Measurements from ENCODE around the gene ERCC4.

The ERCC4 gene

DNA sequence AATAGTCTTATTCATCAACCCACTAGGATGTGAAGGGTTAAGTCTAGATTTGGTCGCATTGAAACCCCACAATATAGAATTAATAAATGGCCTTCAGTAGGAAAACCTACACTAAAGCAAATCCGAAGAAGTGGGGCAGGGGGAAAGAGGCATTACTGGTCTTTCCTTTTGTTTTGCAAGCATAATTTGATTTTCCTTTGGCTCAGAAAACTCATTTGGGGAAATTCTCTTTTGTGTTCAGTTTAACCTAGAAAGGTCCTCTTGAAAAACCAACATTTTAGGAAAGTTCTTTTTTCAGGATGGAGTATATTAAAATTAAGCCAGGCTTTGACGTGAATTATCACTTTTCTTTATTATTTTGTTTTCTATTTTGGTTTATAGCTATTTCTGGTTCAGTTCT is 31.7 kb downstream of the ERCC4 start:
- no peak for DNase-seq

DNA sequence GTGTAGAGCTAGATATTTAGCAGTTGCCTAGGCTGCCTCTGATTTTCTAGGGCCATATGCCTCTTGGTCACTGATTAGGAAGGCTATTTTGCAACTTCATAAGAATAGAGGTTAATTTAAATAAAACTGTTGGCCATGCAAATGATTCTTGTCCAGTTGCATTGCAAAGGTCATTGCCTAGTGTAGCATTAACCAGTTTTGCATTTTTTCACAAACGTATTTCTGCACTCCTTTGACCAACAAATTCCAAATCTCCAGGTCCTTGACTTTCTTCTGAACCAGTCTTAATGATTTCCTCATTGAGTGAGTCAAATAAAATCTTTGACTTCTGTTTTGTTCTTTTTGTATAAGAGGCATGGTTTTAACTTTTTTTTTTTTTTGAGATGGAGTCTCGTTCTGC is 33.5 kb downstream of the ERCC4 start:
- DNase-seq: no peak

- no peak for DNase-seq
These were observed 36.8 kb downstream of the ERCC4 start for GRCh38 chr16:13956635-13957196.

GRCh38 chr16:13957197-13958078 is 37.5 kb downstream of the ERCC4 start:
- peak; percentile 63 for DNase-seq

DNA sequence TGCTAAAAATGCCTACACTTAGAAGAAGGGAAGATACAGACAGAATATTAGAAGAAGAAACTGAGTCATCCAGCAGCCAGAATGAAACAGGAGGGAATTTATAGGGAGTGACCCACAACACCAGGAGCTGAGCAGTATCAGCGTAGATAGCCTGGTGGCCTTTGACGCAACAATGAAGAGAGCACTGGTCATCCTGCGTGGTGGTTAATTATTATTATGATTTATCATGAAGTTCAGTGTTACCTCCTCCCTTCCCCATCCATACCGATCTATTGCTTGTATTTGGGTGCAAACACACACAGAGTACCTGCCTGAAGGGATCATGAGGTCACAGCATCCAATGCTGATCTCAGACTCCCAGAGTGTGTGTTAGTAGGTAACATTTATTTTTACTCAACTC is 38.5 kb downstream of the ERCC4 start:
- DNase-seq: no peak

DNA sequence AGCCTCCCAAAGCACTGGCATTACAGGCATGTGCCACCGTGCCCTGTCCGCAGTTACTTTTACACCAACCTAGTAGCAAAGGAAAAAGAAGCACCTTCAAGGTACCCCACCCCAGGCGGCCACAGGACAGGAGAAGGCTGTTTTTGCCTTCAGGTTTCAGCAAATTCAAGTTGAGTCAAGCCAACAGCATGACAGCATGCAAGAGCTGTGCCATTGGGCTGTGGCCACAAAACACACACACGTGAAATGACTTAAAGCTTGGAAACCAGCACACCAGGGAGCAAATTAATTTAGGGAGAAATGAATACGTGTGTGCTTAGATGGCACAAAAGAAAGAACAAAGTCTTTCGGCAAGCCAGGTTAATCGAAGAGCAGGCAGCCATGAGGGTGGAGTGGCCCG is 39.7 kb downstream of the ERCC4 start:
- no peak for DNase-seq

- DNase-seq: no peak
These were observed 41.3 kb downstream of the ERCC4 start for GRCh38 chr16:13961099-13961811.

DNA sequence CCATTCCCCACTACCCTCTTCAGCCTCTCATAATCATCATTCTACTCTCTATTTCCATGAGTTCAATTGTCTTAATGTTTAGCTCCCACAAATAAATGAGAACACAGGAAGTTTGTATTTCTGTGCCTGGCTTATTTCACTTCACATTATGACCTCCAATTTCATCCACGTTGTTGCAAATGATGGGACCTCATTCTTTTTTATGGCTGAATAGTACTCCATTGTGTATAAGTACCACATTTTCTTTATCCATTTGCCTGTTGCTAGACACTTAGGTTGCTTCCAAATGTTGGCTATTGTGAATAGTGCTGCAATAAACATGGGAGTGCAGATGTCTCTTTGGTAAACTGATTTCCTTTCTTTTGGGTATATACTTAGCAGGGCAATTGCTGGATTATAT is 42.3 kb downstream of the ERCC4 start:
- no peak for DNase-seq

GRCh38 chr16:13968835-13969234 is 48.9 kb downstream of the ERCC4 start:
- DNase-seq: no peak

GRCh38 chr16:13969711-13970110 is 49.8 kb downstream of the ERCC4 start:
- no peak for DNase-seq

DNA sequence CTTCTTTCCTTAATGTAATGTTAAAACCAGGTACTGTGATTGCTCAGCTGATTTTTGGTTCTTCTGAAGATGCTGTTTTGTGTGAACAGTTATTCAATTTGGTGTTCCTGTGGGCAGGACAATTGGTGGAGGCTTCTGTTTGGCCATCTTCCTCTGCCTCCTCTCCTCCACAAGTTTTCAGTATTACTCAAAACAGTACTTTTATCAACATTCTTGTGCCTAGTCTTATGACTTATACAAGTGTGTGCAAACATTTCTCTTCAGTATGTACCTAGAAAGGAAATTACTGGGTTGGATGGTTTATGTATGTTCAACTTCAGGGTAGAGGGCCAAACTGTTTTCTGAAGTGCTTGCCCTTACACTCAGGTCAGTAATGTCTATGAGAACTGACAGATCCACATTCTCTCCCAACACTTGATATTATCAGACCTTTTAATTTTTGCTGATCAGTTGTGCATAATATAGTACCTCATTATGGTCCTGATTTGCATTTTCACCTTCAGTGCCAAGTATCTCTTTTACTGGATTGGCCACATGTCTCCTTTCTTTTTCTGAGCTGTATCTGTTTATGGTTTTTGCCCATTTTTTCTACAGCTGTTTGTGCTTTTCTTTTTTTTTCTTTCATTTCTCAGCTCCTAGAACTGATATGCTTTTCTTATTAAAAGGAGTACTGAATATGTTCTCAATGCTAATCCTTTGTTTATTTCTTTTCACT is 50.9 kb downstream of the ERCC4 start:
- DNase-seq: no peak

DNA sequence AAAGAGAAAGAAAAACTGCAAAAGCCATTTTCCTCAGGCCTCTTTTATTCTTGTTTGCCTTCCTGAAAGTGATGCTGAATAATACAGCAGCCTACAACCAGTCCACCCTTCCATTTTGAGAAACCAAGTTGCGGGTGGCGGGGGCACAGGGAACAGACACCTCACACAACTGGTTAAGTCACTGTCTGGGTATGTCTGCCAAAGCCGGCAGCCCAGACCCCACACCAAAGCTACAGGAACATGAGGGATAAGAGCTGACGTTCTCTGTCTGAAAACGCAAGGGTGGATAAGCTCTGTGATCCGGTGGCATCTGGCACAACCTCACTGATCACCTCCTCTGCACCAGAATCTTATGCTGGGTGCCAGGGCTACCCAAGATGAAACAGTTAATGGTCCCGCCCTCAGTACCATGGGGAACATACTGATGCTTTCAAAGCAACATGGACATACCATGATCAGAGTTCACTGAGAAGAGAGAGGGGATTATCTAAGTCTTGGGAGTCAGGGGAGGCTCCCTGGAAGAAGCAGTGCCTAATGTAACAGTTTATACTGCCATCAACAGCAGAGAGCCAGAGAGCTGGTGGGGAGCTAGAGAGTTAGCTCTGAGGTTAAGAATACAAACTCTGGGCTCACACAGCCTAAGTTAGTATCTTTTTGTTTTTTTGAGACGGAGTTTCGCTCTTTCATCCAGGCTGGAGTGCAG is 53.5 kb downstream of the ERCC4 start:
- no peak for DNase-seq

DNA sequence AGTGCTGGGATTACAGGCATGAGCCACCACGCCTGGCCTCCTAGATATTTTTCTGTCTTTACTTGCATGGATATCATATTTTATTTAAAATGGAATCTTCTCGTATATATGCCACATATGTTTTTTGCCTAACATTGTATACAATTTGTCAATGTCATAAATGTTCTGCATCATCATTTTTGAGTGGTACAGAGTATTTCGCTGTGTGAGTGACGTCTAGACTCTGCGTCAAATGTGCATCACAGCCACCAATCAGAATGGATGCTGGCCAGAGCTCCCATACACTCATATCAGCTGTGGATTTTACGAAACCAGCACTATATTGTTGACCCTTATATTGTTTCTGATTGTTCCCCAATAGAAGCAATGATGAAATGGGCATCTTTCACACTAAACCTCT is 57.2 kb downstream of the ERCC4 start:
- DNase-seq: no peak

DNA sequence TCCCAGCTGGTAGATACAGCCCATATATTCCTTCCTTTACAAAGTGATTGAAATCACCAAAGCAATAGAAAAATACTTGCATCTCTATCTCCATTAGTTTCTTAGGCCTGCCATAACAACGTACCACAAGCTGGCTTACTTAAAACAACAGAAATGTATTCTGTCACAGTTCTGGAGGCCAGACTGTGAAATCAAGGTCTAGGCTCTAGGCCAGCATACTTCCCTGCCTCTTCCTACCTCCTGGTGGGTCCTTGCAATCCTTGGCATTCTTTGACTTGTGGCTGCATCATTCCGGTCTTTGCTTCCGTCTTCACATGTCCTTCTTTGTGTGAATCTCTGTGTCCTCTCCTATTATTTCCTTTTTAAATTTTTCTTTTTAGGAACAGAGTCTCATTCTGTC is 62.5 kb downstream of the ERCC4 start:
- no peak for DNase-seq

GRCh38 chr16:13983625-13984024 is 63.7 kb downstream of the ERCC4 start:
- no peak for DNase-seq

- DNase-seq: no peak
These were observed 64.8 kb downstream of the ERCC4 start for GRCh38 chr16:13984794-13985193.

DNA sequence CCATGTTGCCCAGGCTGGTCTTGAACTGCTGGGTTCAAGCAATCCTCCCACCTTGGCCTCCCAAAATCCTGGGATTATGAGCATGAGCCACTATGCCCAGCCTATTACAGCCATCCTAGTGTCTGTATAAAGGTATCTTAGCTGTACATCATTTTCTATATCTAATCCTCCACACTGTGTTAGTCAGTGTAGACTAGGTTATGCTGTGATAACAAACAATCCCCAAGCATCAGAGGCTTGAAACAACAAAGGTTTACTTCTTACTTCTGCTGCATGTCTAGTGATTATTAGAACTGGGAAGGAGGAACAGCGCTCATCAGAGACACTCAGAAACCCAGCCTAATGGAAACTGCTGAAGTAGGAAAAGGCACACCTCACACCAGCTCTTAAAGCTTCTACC is 68.1 kb downstream of the ERCC4 start:
- no peak for DNase-seq

DNA sequence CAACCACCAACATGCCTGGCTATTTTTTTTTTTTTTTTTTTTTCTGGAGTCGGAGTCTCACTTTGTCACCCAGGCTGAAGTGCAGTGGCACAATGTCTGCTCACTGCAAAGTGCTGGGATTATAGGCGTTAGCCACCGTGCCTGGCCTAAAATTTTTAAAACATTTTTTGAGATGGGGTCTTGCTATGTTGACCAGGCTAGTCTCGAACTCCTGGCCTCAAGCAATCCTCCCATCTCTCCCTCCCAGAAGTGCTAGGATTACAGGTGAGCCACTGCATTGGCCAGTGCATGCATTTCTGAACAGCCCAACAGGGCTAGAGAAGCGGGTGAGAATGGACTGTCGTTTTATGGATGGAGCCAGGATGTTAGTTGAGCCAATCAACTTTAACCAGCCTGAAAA is 72.4 kb downstream of the ERCC4 start:
- no peak for DNase-seq

DNA sequence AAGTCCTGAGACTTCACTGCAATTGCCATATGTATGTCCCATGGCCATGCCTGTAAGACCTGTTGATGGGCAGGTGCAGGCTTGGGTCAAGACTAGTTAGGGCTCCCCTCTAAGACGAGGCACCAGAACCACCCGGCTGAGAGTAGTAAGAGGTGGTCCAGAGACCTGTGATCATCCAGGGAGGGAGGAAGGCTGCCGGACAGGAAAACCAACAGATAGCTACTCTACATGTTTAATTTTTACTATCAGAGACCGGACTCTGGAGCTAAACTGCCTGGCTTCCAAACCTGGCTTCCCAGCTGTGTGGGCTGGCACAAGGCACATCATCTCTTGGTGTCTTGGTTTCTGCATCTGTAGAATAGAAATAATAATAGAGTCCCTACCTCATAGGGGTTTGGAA is 73.0 kb downstream of the ERCC4 start:
- DNase-seq: no peak

GRCh38 chr16:13994239-13995106 is 74.5 kb downstream of the ERCC4 start:
- DNase-seq: no peak

GRCh38 chr16:13995194-13995593 is 75.2 kb downstream of the ERCC4 start:
- no peak for DNase-seq

DNA sequence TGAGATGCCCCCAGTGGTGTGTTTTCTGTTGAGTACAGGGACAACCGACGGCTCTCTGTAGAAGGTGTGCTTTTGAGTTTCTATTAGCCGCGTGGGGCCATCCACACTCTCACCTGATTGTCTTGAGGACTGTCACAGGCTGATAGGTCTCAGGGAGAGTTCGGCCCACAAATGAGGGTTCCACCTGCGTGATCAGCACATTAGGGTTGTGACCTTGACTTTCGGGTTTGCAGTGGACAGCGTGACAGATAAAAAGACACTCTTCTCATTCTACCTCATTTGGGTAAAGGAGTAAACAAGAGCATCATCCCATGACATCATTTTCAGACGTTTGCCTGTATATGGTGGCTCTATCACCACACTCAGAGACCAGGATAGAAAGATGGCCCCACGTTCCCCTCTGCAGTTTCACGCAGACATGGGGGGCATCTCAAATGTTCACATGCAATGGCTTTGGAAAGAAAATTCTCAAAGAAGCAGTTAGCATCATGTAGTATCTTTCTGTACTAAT is 76.9 kb downstream of the ERCC4 start:
- DNase-seq: no peak

Measured in NK-92 treated with Interleukin-12 subunit alpha and Interleukin-12 subunit beta, amount 100 ng/mL, for 24 hours (cell line).